ENCODE measurements around the gene RPS6KC1. TPM values are rescaled to one million over a fixed set of nuclear protein-coding genes. Genes with fewer than 3 reads are reported as not detected.

The RPS6KC1 gene
- total and polyA plus RNA-seq, 4 donors, result 7.4 to 26.7 (median 17.3) TPM

- ATAC-seq (ENCODE audit: low FRiP score), result no peak
- H3K27ac ChIP-seq (ENCODE audit: low read depth in 1 of 2, low read length in 2 of 2), result no peak overlapping the region
- no peaks in the 10 kb centered on the region for H3K36me3 ChIP-seq (ENCODE audit: control insufficient read depth in 1 of 2, insufficient read depth in 2 of 2, low read length in 1 of 2)
- WGBS, 2 donors, result 3 to 6% methylated on average over 1 of the region's 1 CpG
- no peaks in the 10 kb centered on the region for H3K9me3 ChIP-seq (ENCODE audit: control insufficient read depth, low read length)
- H3K4me3 ChIP-seq (ENCODE audit: low read length in 2 of 2), result no peak overlapping the region
- intact Hi-C loops (cut with DNase I), result no loop called here
- H3K27me3 ChIP-seq (ENCODE audit: control insufficient read depth in 1 of 2, insufficient read depth in 2 of 2, low read length in 1 of 2), result no peaks in the 10 kb centered on the region
- no peak for DNase-seq
- H3K4me1 ChIP-seq (ENCODE audit: control insufficient read depth in 1 of 2, insufficient read depth in 2 of 2, low read length in 2 of 2), result peaks cover 5 to 8% of the 10 kb centered on the region in 2 donors
Observed at GRCh38 chr1:213162862-213163261, 111.8 kb downstream of the RPS6KC1 start.

- Histone ChIP-seq H3K27ac (ENCODE audit: low read depth in 1 of 2, low read length in 2 of 2) (no peak overlapping the region), H3K27me3 (ENCODE audit: control insufficient read depth in 1 of 2, insufficient read depth in 2 of 2, low read length in 1 of 2) (no peaks in the 10 kb centered on the region), H3K4me3 (ENCODE audit: low read length in 2 of 2) (no peak overlapping the region), H3K9me3 (ENCODE audit: control insufficient read depth, low read length) (no peaks in the 10 kb centered on the region), H3K36me3 (ENCODE audit: control insufficient read depth in 1 of 2, insufficient read depth in 2 of 2, low read length in 1 of 2) (no peaks in the 10 kb centered on the region), H3K4me1 (ENCODE audit: control insufficient read depth in 1 of 2, insufficient read depth in 2 of 2, low read length in 2 of 2) (peaks cover 2 to 8% of the 10 kb centered on the region in 2 donors)
- intact Hi-C loops (cut with DNase I), result no loop called here
- WGBS, 2 donors, result 18 to 19% methylated on average over 3 of the region's 3 CpGs
- ATAC-seq (ENCODE audit: low FRiP score) (peak; percentile 59), DNase-seq (no peak)
Observed at GRCh38 chr1:213163278-213163711, 112.3 kb downstream of the RPS6KC1 start.

DNA sequence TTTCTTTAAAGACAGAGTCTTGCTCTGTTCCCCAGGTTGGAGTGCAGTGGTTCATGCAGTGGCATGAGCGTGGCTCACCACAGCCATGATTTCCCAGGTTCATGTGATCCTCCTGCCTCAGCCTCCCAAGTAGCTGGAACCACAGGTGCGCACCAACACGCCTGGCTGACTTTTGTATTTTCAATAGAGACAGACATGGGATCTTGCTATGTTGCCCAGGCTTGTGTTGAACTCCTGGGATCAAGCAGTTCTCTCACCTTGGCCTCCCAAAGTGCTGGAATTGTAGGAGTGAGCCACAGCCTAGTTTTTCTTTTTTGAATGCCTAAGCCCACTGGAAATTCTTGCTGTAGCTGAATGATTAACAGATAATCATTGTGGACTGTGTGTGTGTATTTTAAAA is 113.5 kb downstream of the RPS6KC1 start:
- 95 to 96% methylated on average over 3 of the region's 3 CpGs for WGBS, 2 donors
- Histone ChIP-seq H3K4me3 (ENCODE audit: low read length in 2 of 2) (no peak overlapping the region), H3K36me3 (ENCODE audit: control insufficient read depth in 1 of 2, insufficient read depth in 2 of 2, low read length in 1 of 2) (no peaks in the 10 kb centered on the region), H3K4me1 (ENCODE audit: control insufficient read depth in 1 of 2, insufficient read depth in 2 of 2, low read length in 2 of 2) (peaks cover 2 to 4% of the 10 kb centered on the region in 2 donors), H3K27me3 (ENCODE audit: control insufficient read depth in 1 of 2, insufficient read depth in 2 of 2, low read length in 1 of 2) (no peaks in the 10 kb centered on the region), H3K9me3 (ENCODE audit: control insufficient read depth, low read length) (no peaks in the 10 kb centered on the region), H3K27ac (ENCODE audit: low read depth in 1 of 2, low read length in 2 of 2) (no peak overlapping the region)
- DNase-seq, result no peak
- intact Hi-C loops (cut with DNase I), result no loop called here
- ATAC-seq (ENCODE audit: low FRiP score), result no peak

GRCh38 chr1:213166852-213167251 is 115.8 kb downstream of the RPS6KC1 start:
- DNase-seq (no peak), ATAC-seq (ENCODE audit: low FRiP score) (no peak)
- peaks cover 4% of the 10 kb centered on the region in 2 donors for H3K4me1 ChIP-seq (ENCODE audit: control insufficient read depth in 1 of 2, insufficient read depth in 2 of 2, low read length in 2 of 2)
- 4 to 5% methylated on average over 3 of the region's 3 CpGs for WGBS, 2 donors
- H3K27me3 ChIP-seq (ENCODE audit: control insufficient read depth in 1 of 2, insufficient read depth in 2 of 2, low read length in 1 of 2), result no peaks in the 10 kb centered on the region
- H3K27ac ChIP-seq (ENCODE audit: low read depth in 1 of 2, low read length in 2 of 2), result peak overlapping the region in 1 of 2 donors; percentile 88
- H3K9me3 ChIP-seq (ENCODE audit: control insufficient read depth, low read length), result no peaks in the 10 kb centered on the region
- intact Hi-C loops (cut with DNase I), result no loop called here
- peak overlapping the region in 1 of 2 donors; percentile 69 for H3K4me3 ChIP-seq (ENCODE audit: low read length in 2 of 2)
- no peaks in the 10 kb centered on the region for H3K36me3 ChIP-seq (ENCODE audit: control insufficient read depth in 1 of 2, insufficient read depth in 2 of 2, low read length in 1 of 2)

- 65 to 74% methylated on average over 5 of the region's 5 CpGs for WGBS, 2 donors
- Histone ChIP-seq H3K27me3 (ENCODE audit: control insufficient read depth in 1 of 2, insufficient read depth in 2 of 2, low read length in 1 of 2) (no peaks in the 10 kb centered on the region), H3K27ac (ENCODE audit: low read depth in 1 of 2, low read length in 2 of 2) (no peak overlapping the region), H3K4me1 (ENCODE audit: control insufficient read depth in 1 of 2, insufficient read depth in 2 of 2, low read length in 2 of 2) (peaks cover 0 to 4% of the 10 kb centered on the region in 2 donors), H3K36me3 (ENCODE audit: control insufficient read depth in 1 of 2, insufficient read depth in 2 of 2, low read length in 1 of 2) (no peaks in the 10 kb centered on the region), H3K9me3 (ENCODE audit: control insufficient read depth, low read length) (no peaks in the 10 kb centered on the region), H3K4me3 (ENCODE audit: low read length in 2 of 2) (no peak overlapping the region)
- intact Hi-C loops (cut with DNase I), result no loop called here
- DNase-seq, result no peak
- ATAC-seq (ENCODE audit: low FRiP score), result no peak
Observed at GRCh38 chr1:213171711-213172110, 120.7 kb downstream of the RPS6KC1 start.

DNA sequence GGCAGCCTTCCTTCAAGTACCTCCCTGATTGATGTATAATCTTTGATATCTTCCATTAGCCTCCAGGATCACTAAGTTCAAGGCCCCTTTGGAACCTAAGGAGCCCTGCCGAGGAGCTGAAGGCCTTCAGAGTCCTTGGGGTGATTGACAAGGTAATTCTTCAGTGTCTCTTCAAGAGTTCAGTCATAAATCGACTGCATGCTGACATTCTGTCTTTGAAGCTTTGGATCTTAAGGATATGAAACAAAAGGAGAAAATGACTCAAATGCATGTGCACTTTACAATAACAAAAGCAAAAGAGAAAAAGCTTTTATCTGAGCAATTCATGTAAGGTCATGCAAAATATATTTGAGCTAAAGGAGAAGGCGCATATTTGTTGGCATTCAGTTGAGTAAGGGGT is 125.3 kb downstream of the RPS6KC1 start:
- Histone ChIP-seq H3K27me3 (ENCODE audit: control insufficient read depth in 1 of 2, insufficient read depth in 2 of 2, low read length in 1 of 2) (no peaks in the 10 kb centered on the region), H3K4me3 (ENCODE audit: low read length in 2 of 2) (no peak overlapping the region), H3K9me3 (ENCODE audit: control insufficient read depth, low read length) (no peaks in the 10 kb centered on the region), H3K27ac (ENCODE audit: low read depth in 1 of 2, low read length in 2 of 2) (no peak overlapping the region), H3K4me1 (ENCODE audit: control insufficient read depth in 1 of 2, insufficient read depth in 2 of 2, low read length in 2 of 2) (no peaks in the 10 kb centered on the region), H3K36me3 (ENCODE audit: control insufficient read depth in 1 of 2, insufficient read depth in 2 of 2, low read length in 1 of 2) (peaks cover 0 to 3% of the 10 kb centered on the region in 2 donors)
- intact Hi-C loops (cut with DNase I), result no loop called here
- ATAC-seq (ENCODE audit: low FRiP score) (no peak), DNase-seq (no peak)
- WGBS, 2 donors, result 85 to 87% methylated on average over 3 of the region's 3 CpGs

DNA sequence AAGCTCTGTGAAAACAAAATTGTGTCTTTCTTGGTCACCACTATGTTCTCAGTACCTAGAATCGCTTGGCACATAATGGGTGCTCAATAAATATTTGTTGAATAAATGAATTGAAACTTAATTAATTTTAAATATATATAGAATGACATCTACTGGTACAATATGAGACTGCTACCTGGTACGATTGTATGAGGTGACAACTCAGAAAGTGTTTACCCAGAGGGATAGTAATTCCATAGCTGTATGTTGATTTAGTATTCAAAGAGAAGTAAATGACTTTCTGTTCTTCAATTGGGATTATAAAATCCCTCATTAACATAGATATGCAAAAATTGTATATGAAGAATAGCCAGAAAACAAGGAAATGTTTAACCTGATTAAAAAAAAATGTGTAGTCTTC is 128.7 kb downstream of the RPS6KC1 start:
- ATAC-seq (ENCODE audit: low FRiP score) (no peak), DNase-seq (no peak)
- no peaks in the 10 kb centered on the region for H3K4me1 ChIP-seq (ENCODE audit: control insufficient read depth in 1 of 2, insufficient read depth in 2 of 2, low read length in 2 of 2)
- no peak overlapping the region for H3K27ac ChIP-seq (ENCODE audit: low read depth in 1 of 2, low read length in 2 of 2)
- intact Hi-C loops (cut with DNase I), result no loop called here
- no peak overlapping the region for H3K4me3 ChIP-seq (ENCODE audit: low read length in 2 of 2)
- H3K27me3 ChIP-seq (ENCODE audit: control insufficient read depth in 1 of 2, insufficient read depth in 2 of 2, low read length in 1 of 2), result no peaks in the 10 kb centered on the region
- no peaks in the 10 kb centered on the region for H3K9me3 ChIP-seq (ENCODE audit: control insufficient read depth, low read length)
- WGBS, 2 donors, result 89 to 92% methylated on average over 2 of the region's 2 CpGs
- H3K36me3 ChIP-seq (ENCODE audit: control insufficient read depth in 1 of 2, insufficient read depth in 2 of 2, low read length in 1 of 2), result peaks cover 0 to 3% of the 10 kb centered on the region in 2 donors

- intact Hi-C loops (cut with DNase I), result no loop called here
- Histone ChIP-seq H3K36me3 (ENCODE audit: control insufficient read depth in 1 of 2, insufficient read depth in 2 of 2, low read length in 1 of 2) (peaks cover 0 to 3% of the 10 kb centered on the region in 2 donors), H3K4me1 (ENCODE audit: control insufficient read depth in 1 of 2, insufficient read depth in 2 of 2, low read length in 2 of 2) (no peaks in the 10 kb centered on the region), H3K9me3 (ENCODE audit: control insufficient read depth, low read length) (no peaks in the 10 kb centered on the region), H3K4me3 (ENCODE audit: low read length in 2 of 2) (no peak overlapping the region), H3K27ac (ENCODE audit: low read depth in 1 of 2, low read length in 2 of 2) (no peak overlapping the region), H3K27me3 (ENCODE audit: control insufficient read depth in 1 of 2, insufficient read depth in 2 of 2, low read length in 1 of 2) (no peaks in the 10 kb centered on the region)
- 94 to 100% methylated on average over 1 of the region's 1 CpG for WGBS, 2 donors
- DNase-seq, result no peak
- no peak for ATAC-seq (ENCODE audit: low FRiP score)
Observed at GRCh38 chr1:213180833-213181232, 129.8 kb downstream of the RPS6KC1 start.

GRCh38 chr1:213183036-213183672 is 132.1 kb downstream of the RPS6KC1 start:
- WGBS, 2 donors, result 98% methylated on average over 3 of the region's 3 CpGs
- ATAC-seq (ENCODE audit: low FRiP score) (no peak), DNase-seq (no peak)
- Histone ChIP-seq H3K27me3 (ENCODE audit: control insufficient read depth in 1 of 2, insufficient read depth in 2 of 2, low read length in 1 of 2) (no peaks in the 10 kb centered on the region), H3K27ac (ENCODE audit: low read depth in 1 of 2, low read length in 2 of 2) (no peak overlapping the region), H3K4me3 (ENCODE audit: low read length in 2 of 2) (no peak overlapping the region), H3K9me3 (ENCODE audit: control insufficient read depth, low read length) (peaks cover 4% of the 10 kb centered on the region), H3K36me3 (ENCODE audit: control insufficient read depth in 1 of 2, insufficient read depth in 2 of 2, low read length in 1 of 2) (peaks cover 0 to 7% of the 10 kb centered on the region in 2 donors), H3K4me1 (ENCODE audit: control insufficient read depth in 1 of 2, insufficient read depth in 2 of 2, low read length in 2 of 2) (no peaks in the 10 kb centered on the region)
- intact Hi-C loops (cut with DNase I), result no loop called here

All from aorta (tissue), 5 donors.